Measurements from ENCODE around the gene GIMD1. TPM values are rescaled to one million over a fixed set of nuclear protein-coding genes. Genes with fewer than 3 reads are reported as not detected.

Gene GIMD1
- total RNA-seq, 1 donor from 2014 or later, result not detected

DNA sequence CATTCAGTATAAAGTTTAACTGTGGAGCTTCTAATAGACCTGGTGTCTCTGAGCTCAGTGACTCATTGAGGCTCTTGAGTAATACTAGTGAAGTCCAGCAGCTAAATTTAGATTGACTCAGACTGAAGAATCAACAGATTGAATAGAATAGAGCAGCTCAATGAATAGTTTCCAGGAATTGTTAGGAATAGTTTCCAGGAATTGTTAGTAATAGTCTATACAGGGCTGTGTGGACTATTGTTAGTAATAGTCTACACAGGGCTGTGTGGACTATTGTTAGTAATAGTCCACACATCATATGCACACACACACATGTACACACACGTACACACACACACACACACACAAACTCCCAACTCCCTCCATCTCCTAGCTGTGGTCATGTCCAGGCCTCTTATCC, 3.0 kb downstream of the GIMD1 start:
- peaks cover 5% of the 10 kb centered on the region for H3K9me3 Mint-ChIP-seq (ENCODE audit: unreplicated experiment)
- H3K4me1 Mint-ChIP-seq (ENCODE audit: low read depth, unreplicated experiment), result peaks cover 19% of the 10 kb centered on the region
- no peaks in the 10 kb centered on the region for H3K27me3 Mint-ChIP-seq (ENCODE audit: unreplicated experiment)
- no peaks in the 10 kb centered on the region for H3K36me3 Mint-ChIP-seq (ENCODE audit: unreplicated experiment)
- no peak for DNase-seq
- H3K27ac Mint-ChIP-seq (ENCODE audit: unreplicated experiment), result peak overlapping the region; percentile 88
- TF ChIP-seq, protein P1, sequence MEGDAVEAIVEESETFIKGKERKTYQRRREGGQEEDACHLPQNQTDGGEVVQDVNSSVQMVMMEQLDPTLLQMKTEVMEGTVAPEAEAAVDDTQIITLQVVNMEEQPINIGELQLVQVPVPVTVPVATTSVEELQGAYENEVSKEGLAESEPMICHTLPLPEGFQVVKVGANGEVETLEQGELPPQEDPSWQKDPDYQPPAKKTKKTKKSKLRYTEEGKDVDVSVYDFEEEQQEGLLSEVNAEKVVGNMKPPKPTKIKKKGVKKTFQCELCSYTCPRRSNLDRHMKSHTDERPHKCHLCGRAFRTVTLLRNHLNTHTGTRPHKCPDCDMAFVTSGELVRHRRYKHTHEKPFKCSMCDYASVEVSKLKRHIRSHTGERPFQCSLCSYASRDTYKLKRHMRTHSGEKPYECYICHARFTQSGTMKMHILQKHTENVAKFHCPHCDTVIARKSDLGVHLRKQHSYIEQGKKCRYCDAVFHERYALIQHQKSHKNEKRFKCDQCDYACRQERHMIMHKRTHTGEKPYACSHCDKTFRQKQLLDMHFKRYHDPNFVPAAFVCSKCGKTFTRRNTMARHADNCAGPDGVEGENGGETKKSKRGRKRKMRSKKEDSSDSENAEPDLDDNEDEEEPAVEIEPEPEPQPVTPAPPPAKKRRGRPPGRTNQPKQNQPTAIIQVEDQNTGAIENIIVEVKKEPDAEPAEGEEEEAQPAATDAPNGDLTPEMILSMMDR (IDR thresholded peaks at IDR 0.05; ENCODE audit: partially characterized antibody, unreplicated experiment), result no peak
- no peak overlapping the region for H3K4me3 Mint-ChIP-seq (ENCODE audit: unreplicated experiment)

DNA sequence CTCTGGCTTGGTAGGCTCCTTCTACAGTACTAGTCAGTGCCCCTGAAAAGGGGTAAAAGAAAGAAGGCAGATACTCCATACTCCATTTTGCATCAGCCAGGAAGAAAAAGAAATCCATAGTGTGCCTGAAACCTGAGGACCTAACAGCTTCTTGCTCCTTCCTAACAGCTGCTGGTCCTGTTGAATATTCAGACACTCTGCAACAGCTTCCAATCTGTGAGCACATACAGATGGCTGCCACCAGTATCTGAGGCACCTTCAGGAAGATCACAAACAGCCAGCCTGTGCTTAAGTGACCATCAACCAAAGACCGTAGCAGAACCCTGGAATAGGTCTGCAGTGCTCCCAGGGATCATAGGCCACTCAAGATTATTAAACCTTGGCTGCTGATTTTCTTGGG, 4.3 kb downstream of the GIMD1 start:
- Mint-ChIP-seq H3K27me3 (ENCODE audit: unreplicated experiment) (no peaks in the 10 kb centered on the region), H3K36me3 (ENCODE audit: unreplicated experiment) (no peaks in the 10 kb centered on the region), H3K9me3 (ENCODE audit: unreplicated experiment) (peaks cover 7% of the 10 kb centered on the region), H3K4me3 (ENCODE audit: unreplicated experiment) (peak overlapping the region; percentile 51), H3K4me1 (ENCODE audit: low read depth, unreplicated experiment) (peaks cover 21% of the 10 kb centered on the region), H3K27ac (ENCODE audit: unreplicated experiment) (peak overlapping the region; percentile 88)
- TF ChIP-seq, protein P1 (IDR thresholded peaks at IDR 0.05; ENCODE audit: partially characterized antibody, unreplicated experiment), result no peak
- peak; percentile 35 for DNase-seq

DNA sequence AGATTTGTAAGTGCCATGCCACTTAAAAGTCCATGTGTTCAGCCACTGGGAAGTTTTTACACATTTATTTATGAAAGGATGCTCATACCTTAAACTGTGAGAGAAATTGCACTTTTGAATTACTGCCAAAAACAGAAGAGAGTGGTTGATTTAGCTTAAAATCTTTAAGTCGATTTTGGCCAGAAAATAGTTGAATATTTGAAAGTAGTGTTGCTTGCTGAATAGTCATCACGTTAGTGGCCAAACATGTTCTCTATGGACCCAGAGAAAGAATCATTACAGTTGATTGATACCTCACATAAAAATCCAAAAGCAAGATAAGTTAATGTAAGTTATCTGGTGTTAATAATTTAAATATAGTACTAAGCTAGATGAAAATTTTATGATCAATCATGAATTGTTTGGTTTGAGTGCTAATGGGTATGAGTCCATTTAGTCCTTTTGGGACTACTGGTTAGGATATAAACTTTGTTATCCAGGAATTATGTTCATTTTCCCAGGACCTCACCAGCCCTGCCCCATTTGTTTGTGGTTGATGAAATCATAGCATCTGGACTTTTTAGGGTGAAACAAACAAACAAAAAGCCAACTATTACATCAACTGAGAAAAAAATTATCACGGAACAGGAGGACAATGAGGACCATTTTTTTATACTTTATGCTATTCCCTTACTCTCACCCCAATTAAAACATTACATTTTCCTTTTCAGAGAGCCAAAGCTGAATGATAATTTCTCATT, 6.3 kb downstream of the GIMD1 start:
- TF ChIP-seq, protein P1 (IDR thresholded peaks at IDR 0.05; ENCODE audit: partially characterized antibody, unreplicated experiment), result no peak
- peaks cover 21% of the 10 kb centered on the region for H3K4me1 Mint-ChIP-seq (ENCODE audit: low read depth, unreplicated experiment)
- DNase-seq, result no peak
- no peak overlapping the region for H3K27ac Mint-ChIP-seq (ENCODE audit: unreplicated experiment)
- H3K36me3 Mint-ChIP-seq (ENCODE audit: unreplicated experiment), result no peaks in the 10 kb centered on the region
- no peak overlapping the region for H3K4me3 Mint-ChIP-seq (ENCODE audit: unreplicated experiment)
- peaks cover 7% of the 10 kb centered on the region for H3K9me3 Mint-ChIP-seq (ENCODE audit: unreplicated experiment)
- H3K27me3 Mint-ChIP-seq (ENCODE audit: unreplicated experiment), result no peaks in the 10 kb centered on the region

DNA sequence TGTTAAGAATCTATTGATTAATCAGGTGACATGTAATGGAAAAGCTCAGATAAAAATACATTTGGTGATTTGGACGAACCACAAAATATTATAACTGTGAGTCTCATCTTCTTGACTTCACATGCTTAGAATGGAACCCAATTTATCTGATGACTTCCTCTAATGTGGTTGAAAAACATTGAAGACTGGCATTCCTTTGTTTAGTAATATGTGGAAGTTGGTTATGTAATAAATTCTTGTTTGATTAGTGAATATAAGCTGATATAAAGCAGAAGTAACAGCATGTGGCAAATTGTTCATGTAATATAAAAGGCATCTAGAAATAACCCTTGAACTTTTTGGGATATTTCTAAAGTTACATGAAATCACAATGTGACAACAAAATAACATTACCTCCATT, 9.7 kb downstream of the GIMD1 start:
- TF ChIP-seq, protein P1 (IDR thresholded peaks at IDR 0.05; ENCODE audit: partially characterized antibody, unreplicated experiment), result no peak
- H3K27ac Mint-ChIP-seq (ENCODE audit: unreplicated experiment), result no peak overlapping the region
- H3K4me1 Mint-ChIP-seq (ENCODE audit: low read depth, unreplicated experiment), result peaks cover 8% of the 10 kb centered on the region

DNA sequence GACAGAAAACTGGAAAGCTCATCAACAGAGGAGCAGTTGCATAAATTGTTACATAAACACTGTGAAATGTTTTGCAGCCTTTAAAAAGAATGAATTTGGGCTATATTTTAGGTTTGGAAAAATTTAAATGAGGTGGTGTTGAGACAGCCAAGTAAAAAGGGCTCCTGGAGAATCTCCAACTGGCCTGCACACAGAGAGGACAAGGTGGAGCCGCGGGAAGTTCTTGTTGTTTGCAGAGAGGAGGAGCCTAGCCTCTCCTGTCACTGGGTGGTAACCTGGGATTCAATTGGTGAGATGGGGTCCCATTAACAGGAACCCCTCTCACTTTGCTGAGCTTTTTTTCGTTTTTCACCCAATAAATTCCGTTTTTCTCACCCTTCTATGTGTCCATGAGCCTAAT, 13.4 kb downstream of the GIMD1 start:
- no peak for DNase-seq
- no peak overlapping the region for H3K27ac Mint-ChIP-seq (ENCODE audit: unreplicated experiment)
- TF ChIP-seq, protein P1 (IDR thresholded peaks at IDR 0.05; ENCODE audit: partially characterized antibody, unreplicated experiment), result no peak
- H3K36me3 Mint-ChIP-seq (ENCODE audit: unreplicated experiment), result no peaks in the 10 kb centered on the region
- peaks cover 2% of the 10 kb centered on the region for H3K9me3 Mint-ChIP-seq (ENCODE audit: unreplicated experiment)
- no peak overlapping the region for H3K4me3 Mint-ChIP-seq (ENCODE audit: unreplicated experiment)
- no peaks in the 10 kb centered on the region for H3K27me3 Mint-ChIP-seq (ENCODE audit: unreplicated experiment)
- H3K4me1 Mint-ChIP-seq (ENCODE audit: low read depth, unreplicated experiment), result no peaks in the 10 kb centered on the region

More for the DNA sequence above, 9.7 kb downstream of the GIMD1 start:
- Mint-ChIP-seq H3K36me3 (ENCODE audit: unreplicated experiment) (no peaks in the 10 kb centered on the region), H3K4me3 (ENCODE audit: unreplicated experiment) (no peak overlapping the region), H3K9me3 (ENCODE audit: unreplicated experiment) (peaks cover 2% of the 10 kb centered on the region), H3K27me3 (ENCODE audit: unreplicated experiment) (no peaks in the 10 kb centered on the region)
- no peak for DNase-seq

Data from glutamatergic neuron (in vitro differentiated cells).